GM23338 (cell line): ENCODE measurements around the gene RPS6KA4. TPM values are rescaled to one million over a fixed set of nuclear protein-coding genes. Genes with fewer than 3 reads are reported as not detected.

Experiments
- ATAC-seq: fragments of 200-7000 bp; cut with Tn5 transposase; 3 replicates; pipeline ENCODE4 v1.9.1; 2020
- DNase-seq: peaks from one replicate; pipeline ENCODE4 v3.0.0-alpha.2; 2015; ENCODE audit warnings: low spot score
- H2AFZ ChIP-seq: fragments of 200-600 bp; sonication (generic); 2 replicates; pipeline ENCODE4 v1.8.0; 2016; ENCODE audit warnings: antibody characterized with exemption, mild to moderate bottlenecking, moderate library complexity
- H3F3A ChIP-seq: fragments of 200-600 bp; sonication (generic); replicated peaks from 2 replicates; pipeline ENCODE4 v1.8.0; 2017; ENCODE audit warnings: antibody characterized with exemption, mixed run types, low read depth
- H3K27ac ChIP-seq: fragments of 200-600 bp; sonication (generic); 2 replicates; pipeline ENCODE4 v1.6.1; 2016; ENCODE audit warnings: low read depth
- H3K27me3 ChIP-seq: fragments of 200-600 bp; sonication (generic); 2 replicates; pipeline ENCODE4 v1.8.0; 2016; ENCODE audit warnings: mild to moderate bottlenecking, mixed run types, moderate library complexity; ENCODE audit not compliant: insufficient read depth
- H3K36me3 ChIP-seq: fragments of 200-600 bp; sonication (generic); 2 replicates; pipeline ENCODE4 v1.8.0; 2016; ENCODE audit warnings: mild to moderate bottlenecking; ENCODE audit not compliant: insufficient read depth
- H3K4me1 ChIP-seq: fragments of 200-600 bp; sonication (generic); 2 replicates; pipeline ENCODE4 v1.8.0; 2016; ENCODE audit warnings: mild to moderate bottlenecking, moderate library complexity; ENCODE audit not compliant: insufficient read depth
- H3K4me2 ChIP-seq: fragments of 200-600 bp; sonication (generic); 2 replicates; pipeline ENCODE4 v1.7.1; 2017; ENCODE audit warnings: mixed run types
- H3K4me3 ChIP-seq: fragments of 200-600 bp; sonication (generic); 2 replicates; pipeline ENCODE4 v1.6.1; 2016; ENCODE audit warnings: mixed run types
- H3K79me2 ChIP-seq: fragments of 200-600 bp; sonication (generic); replicated peaks from 2 replicates; pipeline ENCODE4 v1.8.0; 2017; ENCODE audit warnings: mild to moderate bottlenecking; ENCODE audit not compliant: insufficient read depth
- H3K9me2 ChIP-seq: fragments of 200-600 bp; sonication (generic); 2 replicates; pipeline ENCODE4 v1.8.0; 2017; ENCODE audit not compliant: insufficient read depth
- H4K20me1 ChIP-seq: fragments of 200-600 bp; sonication (generic); replicated peaks from 2 replicates; pipeline ENCODE4 v1.8.0; 2017; ENCODE audit warnings: mild to moderate bottlenecking; ENCODE audit not compliant: insufficient read depth
- H3K27ac Mint-ChIP-seq: 2 replicates; pipeline ENCODE4 v1.8.0; 2020; ENCODE audit warnings: inconsistent platforms, mild to moderate bottlenecking, moderate library complexity, mixed read lengths
- H3K27me3 Mint-ChIP-seq: 3 replicates; pipeline ENCODE4 v1.8.0; 2022; ENCODE audit warnings: low read depth, mild to moderate bottlenecking, moderate library complexity, mixed read lengths, inconsistent platforms; ENCODE audit not compliant: insufficient read depth, poor library complexity
- H3K36me3 Mint-ChIP-seq: 3 replicates; pipeline ENCODE4 v1.8.0; 2021; ENCODE audit warnings: low read depth, mild to moderate bottlenecking, inconsistent platforms, moderate library complexity, mixed read lengths
- H3K4me1 Mint-ChIP-seq: 3 replicates; pipeline ENCODE4 v1.8.0; 2020; ENCODE audit warnings: mild to moderate bottlenecking, inconsistent platforms, mixed read lengths
- H3K4me3 Mint-ChIP-seq: 3 replicates; pipeline ENCODE4 v1.8.0; 2021; ENCODE audit warnings: moderate library complexity, mild to moderate bottlenecking, inconsistent platforms, mixed read lengths
- H3K9me3 Mint-ChIP-seq: 3 replicates; pipeline ENCODE4 v1.8.0; 2020; ENCODE audit warnings: moderate library complexity, mild to moderate bottlenecking, inconsistent platforms, mixed read lengths
- EZH2phosphoT487 ChIP-seq: fragments of 200-600 bp; sonication (generic); IDR thresholded peaks from one replicate; pipeline ENCODE4 v1.8.1; 2018; ENCODE audit warnings: antibody characterized with exemption; ENCODE audit not compliant: unreplicated experiment
- JUNB ChIP-seq: IDR thresholded peaks from one replicate; pipeline ENCODE4 v1.6.1; 2016; ENCODE audit warnings: antibody characterized with exemption; ENCODE audit not compliant: unreplicated experiment
- ZNF114 ChIP-seq: fragments of 250-450 bp; sonication (Bioruptor Pico); IDR thresholded peaks from 2 replicates; pipeline ENCODE4 v1.5.0; 2020; ENCODE audit warnings: mild to moderate bottlenecking, moderate library complexity
- ZNF462 ChIP-seq: fragments of 250-450 bp; sonication (Bioruptor Pico); IDR thresholded peaks from 2 replicates; pipeline ENCODE4 v1.5.0; 2020; ENCODE audit warnings: mild to moderate bottlenecking, moderate library complexity
- polyA plus RNA-seq: library from polyadenylated mRNA; unstranded; fragments of >200 nt; fragmentation: Nextera tagmentation; extraction: Ambion mirVana; gene quantifications from 2 replicates; pipeline ENCODE4 v1.2.1, GENCODE V29; 2016
- total RNA-seq: library from RNA; depleted of rRNA; stranded (reverse); fragments of >200 nt; shearing (Covaris generic); gene quantifications from 2 replicates; pipeline ENCODE4 v1.2.3, GENCODE V29; 2014

RPS6KA4 gene
- total and polyA plus RNA-seq, 2 experiments from 2014 or later = 3.5 to 19.9 TPM

DNA sequence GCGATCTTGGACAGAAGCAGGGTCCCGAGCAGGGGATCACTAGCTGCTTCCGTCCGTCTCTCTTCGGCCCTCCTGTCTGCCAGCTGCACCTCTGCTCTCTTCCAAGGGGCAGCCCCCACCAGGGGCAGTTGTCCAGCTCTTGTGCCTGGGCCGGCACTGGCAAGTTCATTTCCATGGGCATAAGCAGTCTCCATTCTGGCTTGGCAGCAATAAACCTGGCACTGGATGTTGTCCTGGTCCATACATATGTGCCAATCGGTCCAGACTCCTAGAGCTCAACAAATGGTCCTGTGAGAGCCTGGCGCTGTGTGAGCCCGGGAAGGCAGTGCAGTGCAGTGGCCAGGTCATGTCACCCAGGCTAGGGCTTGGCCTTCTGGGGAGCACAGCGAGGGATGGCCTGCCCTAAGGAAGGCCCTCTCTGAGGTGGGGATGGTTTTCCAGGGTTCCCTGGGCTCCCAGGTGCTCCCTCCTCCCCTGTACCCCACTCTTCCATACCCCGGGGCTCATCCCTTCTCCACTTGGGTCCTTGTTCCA is 60.4 kb downstream of the RPS6KA4 start (continued):
- TF ChIP-seq ZNF462 (no peak), ZNF114 (CRISPR knock-in tag) (no peak)

DNA sequence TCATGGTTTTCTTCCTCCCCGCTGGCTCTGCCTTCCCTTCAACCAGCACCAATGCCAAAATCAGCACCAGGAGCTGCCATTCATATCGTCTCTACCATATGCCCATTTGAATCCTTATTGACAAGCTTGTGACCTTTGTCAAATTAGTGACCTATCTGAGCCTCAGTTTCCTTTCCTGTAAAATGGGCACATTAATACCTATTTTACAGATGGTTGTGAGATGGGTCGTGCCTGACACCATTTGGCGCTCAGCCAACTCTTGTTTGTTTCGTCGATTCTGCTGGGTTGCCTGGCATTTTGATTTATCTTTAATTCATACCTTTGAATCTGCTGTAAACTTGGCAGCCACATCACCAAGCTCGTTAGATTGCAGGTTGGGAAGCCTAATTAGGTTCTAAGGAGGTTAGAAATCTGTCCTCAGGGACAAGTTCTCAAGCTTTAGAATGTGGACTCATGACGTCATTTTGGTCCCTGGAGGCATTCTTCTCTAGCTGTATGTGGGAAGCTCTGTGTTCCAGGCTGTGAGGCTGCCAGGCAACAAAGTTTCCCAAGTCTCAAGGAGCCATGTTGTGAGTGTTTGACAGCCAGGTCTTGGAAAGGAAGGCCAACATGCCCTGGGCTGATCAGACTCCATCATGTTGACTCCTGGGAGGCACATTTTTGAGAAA is 61.0 kb downstream of the RPS6KA4 start:
- no peak for DNase-seq
- H4K20me1 ChIP-seq = no peaks in the 10 kb centered on the region
- H3K27me3 Mint-ChIP-seq = peaks cover 2% of the 10 kb centered on the region
- TF ChIP-seq JUNB = no peak
- no peak for TF ChIP-seq EZH2phosphoT487
- TF ChIP-seq ZNF462 = no peak

More for the DNA sequence above, 61.0 kb downstream of the RPS6KA4 start:
- H3K27me3 ChIP-seq = no peaks in the 10 kb centered on the region; the same call in 1 of the 2 replicates
- no peaks in the 10 kb centered on the region; the same call in 1 of the 2 replicates for H3K4me1 ChIP-seq
- no peak overlapping the region for H3K4me3 ChIP-seq
- Mint-ChIP-seq H3K27ac (no peak overlapping the region), H3K4me1 (peaks cover 5% of the 10 kb centered on the region; the same call in 2 of the 3 replicates), H3K36me3 (no peaks in the 10 kb centered on the region), H3K9me3 (peaks cover 20% of the 10 kb centered on the region), H3K4me3 (no peak overlapping the region)
- no peaks in the 10 kb centered on the region for H3K79me2 ChIP-seq
- no peak overlapping the region for H3K27ac ChIP-seq
- no peaks in the 10 kb centered on the region for H3K36me3 ChIP-seq
- no peaks in the 10 kb centered on the region for H3K9me2 ChIP-seq
- H2AFZ ChIP-seq = no peak overlapping the region
- no peak for ATAC-seq
- no peak overlapping the region for H3K4me2 ChIP-seq
- H3F3A ChIP-seq = 0 out of 2 replicates have a peak, but pooled peaks cover 1% of the 10 kb centered on the region
